GM23248 (cell line): ENCODE results near the gene SLC8A1. TPM values are rescaled to one million over a fixed set of nuclear protein-coding genes. Genes with fewer than 3 reads are reported as not detected.

Experiments used
- DNase-seq: peaks from one replicate; pipeline ENCODE4 v3.0.0-alpha.2; 2015
- H2AFZ ChIP-seq: fragments of 200-600 bp; sonication (generic); 2 replicates; pipeline ENCODE4 v1.6.1; 2016; ENCODE audit warnings: antibody characterized with exemption
- H3F3A ChIP-seq: fragments of 200-600 bp; sonication (generic); 2 replicates; pipeline ENCODE4 v1.6.1; 2016; ENCODE audit warnings: mild to moderate bottlenecking, antibody characterized with exemption, mixed run types; ENCODE audit not compliant: insufficient read depth
- H3K27ac ChIP-seq: fragments of 200-600 bp; sonication (generic); 2 replicates; pipeline ENCODE4 v1.5.1; 2016; ENCODE audit warnings: mild to moderate bottlenecking
- H3K27me3 ChIP-seq: fragments of 200-600 bp; sonication (generic); replicated peaks from 2 replicates; pipeline ENCODE4 v1.6.1; 2016; ENCODE audit warnings: mild to moderate bottlenecking; ENCODE audit not compliant: insufficient read depth
- H3K36me3 ChIP-seq: fragments of 200-600 bp; sonication (generic); 2 replicates; pipeline ENCODE4 v1.6.1; 2016; ENCODE audit warnings: low read depth, mild to moderate bottlenecking
- H3K4me1 ChIP-seq: fragments of 200-600 bp; sonication (generic); 2 replicates; pipeline ENCODE4 v1.6.1; 2016; ENCODE audit warnings: mild to moderate bottlenecking; ENCODE audit not compliant: insufficient read depth
- H3K4me2 ChIP-seq: fragments of 200-600 bp; sonication (generic); one replicate; pipeline ENCODE4 v1.6.1; 2016; ENCODE audit warnings: mild to moderate bottlenecking; ENCODE audit not compliant: unreplicated experiment
- H3K4me3 ChIP-seq: fragments of 200-600 bp; sonication (generic); 2 replicates; pipeline ENCODE4 v1.5.1; 2016; ENCODE audit warnings: mild to moderate bottlenecking
- H3K79me2 ChIP-seq: fragments of 200-600 bp; sonication (generic); 2 replicates; pipeline ENCODE4 v1.6.1; 2016; ENCODE audit warnings: mild to moderate bottlenecking; ENCODE audit not compliant: insufficient read depth
- H3K9ac ChIP-seq: fragments of 200-600 bp; sonication (generic); 2 replicates; pipeline ENCODE4 v1.6.1; 2016; ENCODE audit warnings: mild to moderate bottlenecking
- H3K9me2 ChIP-seq: fragments of 200-600 bp; sonication (generic); 2 replicates; pipeline ENCODE4 v1.6.1; 2016; ENCODE audit warnings: mixed run types, mild to moderate bottlenecking, moderate library complexity; ENCODE audit not compliant: insufficient read depth
- H3K9me3 ChIP-seq: fragments of 200-600 bp; sonication (generic); one replicate; pipeline ENCODE4 v1.6.1; 2017; ENCODE audit warnings: low read depth
- H4K20me1 ChIP-seq: fragments of 200-600 bp; sonication (generic); 2 replicates; pipeline ENCODE4 v1.6.0; 2016; ENCODE audit not compliant: insufficient read depth
- EZH2 ChIP-seq: fragments of 200-600 bp; sonication (generic); IDR thresholded peaks from 2 replicates; pipeline ENCODE4 v1.6.1; 2018; ENCODE audit warnings: antibody characterized with exemption, mild to moderate bottlenecking; ENCODE audit not compliant: insufficient read depth, poor library complexity, severe bottlenecking
- EZH2phosphoT487 ChIP-seq: fragments of 200-600 bp; sonication (generic); IDR thresholded peaks from 2 replicates; pipeline ENCODE4 v1.6.1; 2018; ENCODE audit warnings: antibody characterized with exemption, moderate library complexity, mild to moderate bottlenecking, low read depth; ENCODE audit not compliant: insufficient read depth
- WGBS, 2 experiments: methylation state at CpG; one replicate each; pipeline ENCODE4 v1.1.6; 2015 to 2017; ENCODE audit warnings: low lambda C conversion rate in 2 of 2, low coverage in 1 of 2; ENCODE audit errors: missing lambda C conversion rate in 2 of 2; 5-methylcytosine and 5-hydroxymethylcytosine counted together
- in situ Hi-C: fragments of 300-500 bp; cut with MboI; formaldehyde crosslinking; loops from 2 replicates; pipeline ENCODE4 v1.15.0; 2020
- polyA plus RNA-seq: library from polyadenylated mRNA; unstranded; fragments of >200 nt; fragmentation: Nextera tagmentation; extraction: Ambion mirVana; gene quantifications from 2 replicates; pipeline ENCODE4 v1.2.1, GENCODE V29; 2016
- total RNA-seq: library from RNA; depleted of rRNA; stranded (reverse); fragments of >200 nt; shearing (Covaris generic); gene quantifications from 2 replicates; pipeline ENCODE4 v1.2.3, GENCODE V29; 2014

SLC8A1 gene
- total and polyA plus RNA-seq, 2 experiments from 2014 or later, result 13.8 to 83.4 TPM

DNA sequence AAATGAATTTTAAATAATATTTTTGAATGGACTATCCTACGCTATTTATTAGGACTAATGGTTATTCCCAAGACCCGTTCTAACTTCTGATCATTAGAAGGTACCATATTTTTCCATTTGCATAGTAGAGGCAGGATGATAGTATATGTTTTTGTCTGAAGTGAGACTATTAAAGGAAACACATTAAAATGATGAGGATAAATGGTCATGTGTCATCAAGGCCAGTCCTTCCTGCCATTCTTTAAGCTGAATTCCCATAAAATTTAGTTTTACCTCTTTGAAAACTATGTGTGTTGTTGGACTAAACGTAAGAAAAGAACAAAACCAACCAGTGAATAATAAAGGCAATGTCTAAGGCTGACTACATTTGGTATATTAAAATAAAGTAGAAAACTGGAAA, 121.8 kb downstream of the SLC8A1 start:
- in situ Hi-C loops, result no loop called here
- H3K4me1 ChIP-seq, result peaks cover 6% of the 10 kb centered on the region; the same call in 1 of the 2 replicates
- H3K9me3 ChIP-seq, result no peaks in the 10 kb centered on the region
- no peak overlapping the region for H3K27ac ChIP-seq
- H3K79me2 ChIP-seq, result no peaks in the 10 kb centered on the region
- H3K4me3 ChIP-seq, result no peak overlapping the region
- no peak overlapping the region for H3K9ac ChIP-seq
- DNase-seq, result no peak
- no peaks in the 10 kb centered on the region for H3F3A ChIP-seq
- TF ChIP-seq EZH2, result no peak
- no peak for TF ChIP-seq EZH2phosphoT487
- no peaks in the 10 kb centered on the region for H3K36me3 ChIP-seq
- no peaks in the 10 kb centered on the region for H3K27me3 ChIP-seq
- no peak overlapping the region for H2AFZ ChIP-seq
- H3K9me2 ChIP-seq, result no peaks in the 10 kb centered on the region
- H3K4me2 ChIP-seq, result no peak overlapping the region
- no peaks in the 10 kb centered on the region for H4K20me1 ChIP-seq
- 70 to 78% methylated on average over 3 of the region's 3 CpGs for WGBS, 2 experiments

DNA sequence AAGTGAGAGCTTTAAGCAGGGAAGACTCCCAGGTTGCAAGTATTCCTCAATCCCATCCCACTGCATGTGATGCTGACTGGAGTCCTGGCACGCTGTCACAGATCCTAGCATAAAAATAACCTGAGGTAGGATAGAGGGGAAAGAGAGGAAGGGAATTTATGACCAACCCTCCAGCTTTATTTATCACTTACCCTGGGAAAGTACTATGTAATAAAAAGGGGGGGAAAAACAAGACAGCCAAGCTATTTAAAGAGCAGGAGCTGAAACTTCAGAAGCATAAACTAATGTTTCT, 122.2 kb downstream of the SLC8A1 start:
- no peak for TF ChIP-seq EZH2
- TF ChIP-seq EZH2phosphoT487, result no peak
- WGBS, 2 experiments, result 97 to 100% methylated on average over 1 of the region's 1 CpG
- Histone ChIP-seq H3K9me3 (no peaks in the 10 kb centered on the region), H4K20me1 (no peaks in the 10 kb centered on the region), H3K27me3 (no peaks in the 10 kb centered on the region), H2AFZ (no peak overlapping the region), H3K9me2 (no peaks in the 10 kb centered on the region), H3F3A (no peaks in the 10 kb centered on the region), H3K4me1 (peaks cover 6% of the 10 kb centered on the region; the same call in 1 of the 2 replicates), H3K36me3 (no peaks in the 10 kb centered on the region), H3K4me3 (no peak overlapping the region), H3K9ac (no peak overlapping the region), H3K4me2 (no peak overlapping the region), H3K27ac (no peak overlapping the region), H3K79me2 (no peaks in the 10 kb centered on the region)
- in situ Hi-C loops, result no loop called here
- DNase-seq, result no peak

DNA sequence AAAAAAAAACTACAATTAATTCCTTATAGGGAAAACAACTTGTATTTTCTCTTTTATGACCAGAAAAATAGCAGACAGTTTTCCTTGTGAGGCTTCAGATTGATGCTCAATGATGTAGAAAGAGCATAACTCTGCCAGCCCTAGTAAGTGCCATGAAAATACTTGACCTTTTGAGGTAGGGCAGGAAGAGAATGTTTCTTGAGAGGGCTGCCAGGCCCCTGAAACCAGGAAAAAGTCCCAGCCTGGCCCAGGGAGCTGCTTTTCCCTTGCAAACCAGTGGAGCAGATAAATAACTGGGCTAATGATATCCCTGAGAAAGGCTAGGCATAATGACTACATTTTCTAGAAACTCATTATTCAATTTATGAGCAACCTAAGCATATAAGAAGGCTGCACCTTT, 126.8 kb downstream of the SLC8A1 start:
- Histone ChIP-seq H3K27me3 (no peaks in the 10 kb centered on the region), H3K4me2 (no peak overlapping the region), H3K4me3 (no peak overlapping the region), H3K27ac (no peak overlapping the region), H4K20me1 (no peaks in the 10 kb centered on the region), H3K36me3 (no peaks in the 10 kb centered on the region), H3K79me2 (0 out of 2 replicates have a peak, but pooled peaks cover 3% of the 10 kb centered on the region), H2AFZ (no peak overlapping the region), H3K4me1 (peaks cover 8% of the 10 kb centered on the region; the same call in 1 of the 2 replicates), H3F3A (no peaks in the 10 kb centered on the region), H3K9me2 (no peaks in the 10 kb centered on the region), H3K9ac (no peak overlapping the region), H3K9me3 (no peaks in the 10 kb centered on the region)
- DNase-seq, result no peak
- in situ Hi-C loops, result no loop called here
- no peak for TF ChIP-seq EZH2

DNA sequence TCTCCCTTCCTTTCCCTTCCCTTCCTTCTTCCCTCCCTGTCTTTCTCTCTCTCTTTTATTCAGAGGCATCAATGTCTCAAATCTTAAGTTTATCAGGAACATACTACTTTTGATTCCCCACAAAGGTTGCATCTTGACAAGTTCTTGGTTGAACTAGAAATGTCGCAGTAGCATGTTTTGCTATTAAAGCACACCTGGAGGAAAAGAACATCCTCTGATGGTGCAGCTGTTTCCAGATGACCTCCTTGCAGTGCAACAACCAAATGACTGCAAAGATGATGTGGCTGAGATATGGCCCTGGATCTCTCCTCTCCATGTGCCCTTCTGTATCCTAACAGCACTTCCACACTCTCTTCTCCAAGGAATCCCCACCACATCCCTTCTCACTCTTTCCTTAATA, 127.2 kb downstream of the SLC8A1 start:
- 100% methylated on average over 1 of the region's 1 CpG for WGBS, 2 experiments
- TF ChIP-seq EZH2phosphoT487, result no peak
- TF ChIP-seq EZH2, result no peak
- H2AFZ ChIP-seq, result no peak overlapping the region

DNA sequence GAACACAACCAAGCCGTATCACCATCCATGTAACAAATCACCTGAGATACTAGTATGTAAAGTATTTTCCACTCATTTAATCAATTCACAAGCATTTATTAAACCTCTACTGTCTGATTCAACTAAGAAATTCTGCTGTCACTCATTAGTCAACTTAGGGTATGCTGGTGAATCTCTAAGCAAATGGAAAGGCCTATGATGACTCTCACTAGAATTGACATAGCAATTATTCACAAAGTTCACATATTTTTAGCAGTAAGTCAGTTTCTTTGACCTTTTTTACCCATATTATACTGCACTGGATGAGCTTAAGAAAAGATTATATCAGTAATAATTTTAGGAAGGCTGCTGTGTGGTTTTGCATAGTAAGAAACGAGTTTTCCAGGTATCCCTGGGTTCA, 130.1 kb downstream of the SLC8A1 start:
- Histone ChIP-seq H3K4me3 (no peak overlapping the region), H3K9me2 (no peaks in the 10 kb centered on the region), H3K4me1 (peaks cover 24% of the 10 kb centered on the region), H3F3A (peaks cover 14% of the 10 kb centered on the region; the same call in 1 of the 2 replicates), H3K27me3 (no peaks in the 10 kb centered on the region), H3K4me2 (no peak overlapping the region), H3K27ac (no peak overlapping the region), H3K36me3 (no peaks in the 10 kb centered on the region), H2AFZ (no peak overlapping the region), H3K9me3 (no peaks in the 10 kb centered on the region), H3K79me2 (0 out of 2 replicates have a peak, but pooled peaks cover 4% of the 10 kb centered on the region), H3K9ac (no peak overlapping the region), H4K20me1 (no peaks in the 10 kb centered on the region)
- TF ChIP-seq EZH2phosphoT487 (no peak), EZH2 (no peak)
- 77 to 80% methylated on average over 2 of the region's 2 CpGs for WGBS, 2 experiments
- in situ Hi-C loops, result no loop called here
- DNase-seq, result no peak

More for the DNA sequence above, 127.2 kb downstream of the SLC8A1 start:
- Histone ChIP-seq H3K4me3 (no peak overlapping the region), H3K36me3 (no peaks in the 10 kb centered on the region), H3K4me2 (no peak overlapping the region), H3K27me3 (no peaks in the 10 kb centered on the region), H3K9me2 (no peaks in the 10 kb centered on the region), H3K9ac (no peak overlapping the region), H3K27ac (no peak overlapping the region), H4K20me1 (no peaks in the 10 kb centered on the region), H3K4me1 (peaks cover 8% of the 10 kb centered on the region; the same call in 1 of the 2 replicates), H3K79me2 (0 out of 2 replicates have a peak, but pooled peaks cover 4% of the 10 kb centered on the region), H3K9me3 (no peaks in the 10 kb centered on the region), H3F3A (no peaks in the 10 kb centered on the region)
- in situ Hi-C loops, result no loop called here
- no peak for DNase-seq
